Ovary (tissue), 9 donors: ENCODE measurements around the gene SAMHD1. TPM values are rescaled to one million over a fixed set of nuclear protein-coding genes. Genes with fewer than 3 reads are reported as not detected.

ENCODE experiments used
- DNase-seq, 5 donors: peaks; one replicate each; pipeline ENCODE4 v3.0.0-alpha.2; 2019 to 2020
- H3K27ac ChIP-seq, 2 donors: fragments of 200-600 bp; one replicate each; pipeline versions ENCODE4 v1.5.1 to v1.8.0; 2019 to 2022
- H3K27me3 ChIP-seq: fragments of 200-600 bp; one replicate; pipeline ENCODE4 v1.8.0; 2022
- H3K36me3 ChIP-seq: fragments of 200-600 bp; sonication (generic); one replicate; pipeline ENCODE4 v1.5.1; 2019
- H3K4me1 ChIP-seq: one replicate; pipeline ENCODE4 v1.8.1; 2013; ENCODE audit warnings: mild to moderate bottlenecking, moderate library complexity; ENCODE audit not compliant: insufficient read depth
- H3K4me3 ChIP-seq: fragments of 200-600 bp; sonication (generic); one replicate; pipeline ENCODE4 v1.5.1; 2017
- H3K9me3 ChIP-seq, 2 donors: fragments of 200-600 bp in 1 of 2; sonication (generic) in 1 of 2; one replicate each; pipeline versions ENCODE4 v1.5.1 to v1.8.1; 2013 to 2019; ENCODE audit warnings: mild to moderate bottlenecking in 1 of 2, moderate library complexity in 1 of 2
- EP300 ChIP-seq: sonication (generic); formaldehyde crosslinking; IDR thresholded peaks from one replicate; pipeline ENCODE4 v1.6.1; 2017; ENCODE audit warnings: antibody characterized with exemption
- POLR2A ChIP-seq: fragments of 450-650 bp; IDR thresholded peaks from one replicate; pipeline ENCODE4 v1.6.1; 2017; ENCODE audit warnings: antibody characterized with exemption, mild to moderate bottlenecking, moderate library complexity
- WGBS, 3 donors: extraction: QIAGEN DNeasy Blood & Tissue Kit in 1 of 3; methylation state at CpG; one replicate each; pipeline versions ENCODE4 v1.1.5 to v1.1.7; 2013 to 2017; 5-methylcytosine and 5-hydroxymethylcytosine counted together
- intact Hi-C, 4 donors: fragments of 100-400 bp; cut with DNase I; formaldehyde crosslinking; loops; one replicate each; pipeline versions ENCODE4 v1.11.0 to v1.15.1; 2022 to 2023
- polyA plus RNA-seq, 2 donors: library from polyadenylated mRNA; stranded (reverse); fragments of 200-250 nt in 1 of 2; fragments of 350-450 nt in 1 of 2; fragmentation: Illumina TruSeq in 1 of 2; extraction: RNeasy Lipid Tissue Mini Kit (QIAGEN cat#74804) in 1 of 2; gene quantifications; one replicate each; pipeline ENCODE4 v1.2.3, GENCODE V29; 2013 to 2014
- total RNA-seq, 7 donors: library from RNA; depleted of rRNA in 2 of 7; stranded (reverse); fragments of >200 nt in 2 of 7; fragmentation: NEBNext Ultra II Directional in 3 of 7; extraction: Animal tissue kit (Norgen Biotek cat#: 25700) in 3 of 7; gene quantifications; one replicate each; pipeline versions ENCODE4 v1.1.0 to v1.2.4, GENCODE V29; 2016 to 2023
- TF ChIP-seq, protein P1 (sequence below), 3 donors: fragments of 450-650 bp in 2 of 3; fragments of 200-600 bp in 1 of 3; IDR thresholded peaks; one replicate each; pipeline versions ENCODE4 v1.5.1 to v1.8.0; 2016 to 2022; ENCODE audit warnings: antibody characterized with exemption in 3 of 3, mild to moderate bottlenecking in 1 of 3
- donor health status: DM: no; HTN: no; CAD: no; lungs with moderate emphysema.
- donor health status: DM: no; HTN: no; CAD: no.
- donor health status: Bipolar disorder and iron deficiency.
- donor health status: DM: yes; HTN: yes; CAD: no.
- donor health status: DM: no; HTN: no; CAD: no.
- donor health status: DM: yes; HTN: yes; CAD: no.

The SAMHD1 gene
- total and polyA plus RNA-seq, 9 donors, result 25.4 to 184 (median 103) TPM

DNA sequence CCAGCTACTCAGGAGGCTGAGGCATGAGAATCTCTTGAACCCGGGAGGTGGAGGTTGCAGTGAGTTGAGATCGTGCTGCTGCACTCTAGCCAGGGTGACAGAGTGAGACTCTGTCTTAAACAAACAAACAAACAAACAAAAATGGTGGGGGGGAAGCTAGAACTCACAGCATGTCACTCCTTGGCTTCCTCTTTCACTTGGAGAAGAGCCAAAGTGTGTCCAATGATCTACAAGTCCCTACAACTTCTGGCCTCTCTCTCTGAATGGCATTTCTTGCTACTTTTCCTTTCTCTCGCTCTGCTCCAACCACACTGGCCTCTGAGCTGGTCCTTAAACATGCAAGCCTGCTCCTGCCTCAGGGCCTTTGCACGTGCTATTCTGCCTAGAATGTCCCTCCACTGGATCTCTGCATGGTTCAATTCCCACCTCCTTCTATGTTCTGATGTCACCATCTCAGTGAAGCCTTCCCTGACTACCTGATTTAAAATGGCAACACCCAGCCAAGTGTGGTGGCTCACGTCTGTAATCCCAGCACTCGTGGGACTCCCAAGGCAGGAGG, 67.5 kb downstream of the SAMHD1 start:
- Histone ChIP-seq H3K4me1 (no peaks in the 10 kb centered on the region), H3K4me3 (no peak overlapping the region), H3K9me3 (no peaks in the 10 kb centered on the region), H3K27ac (no peak overlapping the region), H3K36me3 (no peaks in the 10 kb centered on the region), H3K27me3 (no peaks in the 10 kb centered on the region)
- 76 to 88% (median 83%) methylated on average over 6 of the region's 6 CpGs for WGBS, 3 donors
- intact Hi-C loops, result loop anchor here in 1 of 4 donors (10.0 kb wide), 1 partner anchor 269 kb away; no protein-coding TSS in a partner anchor
- DNase-seq, result peak in 1 of 5 donors; percentile 3
- TF ChIP-seq POLR2A (no peak), EP300 (no peak)
- TF ChIP-seq, protein P1, sequence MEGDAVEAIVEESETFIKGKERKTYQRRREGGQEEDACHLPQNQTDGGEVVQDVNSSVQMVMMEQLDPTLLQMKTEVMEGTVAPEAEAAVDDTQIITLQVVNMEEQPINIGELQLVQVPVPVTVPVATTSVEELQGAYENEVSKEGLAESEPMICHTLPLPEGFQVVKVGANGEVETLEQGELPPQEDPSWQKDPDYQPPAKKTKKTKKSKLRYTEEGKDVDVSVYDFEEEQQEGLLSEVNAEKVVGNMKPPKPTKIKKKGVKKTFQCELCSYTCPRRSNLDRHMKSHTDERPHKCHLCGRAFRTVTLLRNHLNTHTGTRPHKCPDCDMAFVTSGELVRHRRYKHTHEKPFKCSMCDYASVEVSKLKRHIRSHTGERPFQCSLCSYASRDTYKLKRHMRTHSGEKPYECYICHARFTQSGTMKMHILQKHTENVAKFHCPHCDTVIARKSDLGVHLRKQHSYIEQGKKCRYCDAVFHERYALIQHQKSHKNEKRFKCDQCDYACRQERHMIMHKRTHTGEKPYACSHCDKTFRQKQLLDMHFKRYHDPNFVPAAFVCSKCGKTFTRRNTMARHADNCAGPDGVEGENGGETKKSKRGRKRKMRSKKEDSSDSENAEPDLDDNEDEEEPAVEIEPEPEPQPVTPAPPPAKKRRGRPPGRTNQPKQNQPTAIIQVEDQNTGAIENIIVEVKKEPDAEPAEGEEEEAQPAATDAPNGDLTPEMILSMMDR (IDR thresholded peaks at IDR 0.05), result no peak

DNA sequence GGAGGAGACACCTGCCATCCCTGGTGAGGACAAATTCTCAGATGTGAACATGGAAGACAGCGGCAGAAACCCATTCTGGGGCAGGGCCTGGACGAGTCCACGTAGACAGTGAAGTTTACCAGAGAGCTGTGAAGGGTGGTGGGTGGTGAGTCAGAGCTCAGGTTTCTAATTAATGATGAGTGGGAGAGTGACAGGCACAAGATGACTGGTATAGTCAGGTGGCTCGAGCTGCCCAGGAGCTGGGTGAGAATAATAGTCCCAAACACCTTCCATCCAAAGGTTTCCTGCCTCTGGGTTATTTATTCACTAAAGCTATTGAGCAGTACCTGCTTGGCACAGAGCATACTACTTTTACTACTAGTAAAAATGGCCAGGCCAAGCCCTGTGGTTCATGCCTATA, 69.6 kb downstream of the SAMHD1 start:
- 67 to 69% (median 68%) methylated on average over 4 of the region's 4 CpGs for WGBS, 3 donors
- intact Hi-C loops, result loop anchor here in 1 of 4 donors (10.0 kb wide), 1 partner anchor 267 kb away; no protein-coding TSS in a partner anchor
- H3K9me3 ChIP-seq, result no peaks in the 10 kb centered on the region

DNA sequence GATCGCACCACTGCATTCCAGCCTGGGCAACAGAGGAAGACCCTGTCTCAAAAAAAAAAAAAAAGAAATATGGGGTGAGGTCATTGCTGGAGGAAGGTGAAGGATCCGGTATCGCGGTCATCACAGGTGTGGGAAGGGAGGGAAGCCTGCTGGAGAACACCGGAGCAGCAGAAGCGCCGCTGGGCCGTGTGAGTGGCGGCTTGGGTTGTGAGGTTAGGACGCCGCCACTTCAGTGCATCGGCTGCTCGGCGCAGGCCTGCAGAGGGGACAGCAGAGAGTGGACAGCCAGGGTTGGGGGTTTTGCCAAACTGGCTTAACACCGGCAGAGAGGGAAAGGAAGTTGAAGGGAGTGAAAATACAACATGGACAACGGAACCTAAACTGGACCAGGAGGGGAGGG, 70.2 kb downstream of the SAMHD1 start:
- H3K4me1 ChIP-seq, result no peaks in the 10 kb centered on the region
- WGBS, 3 donors, result 82 to 86% (median 84%) methylated on average over 16 of the region's 16 CpGs
- TF ChIP-seq EP300 (no peak), POLR2A (no peak)
- TF ChIP-seq, protein P1 (IDR thresholded peaks at IDR 0.05), result no peak
- H3K4me3 ChIP-seq, result no peak overlapping the region
- H3K27me3 ChIP-seq, result no peaks in the 10 kb centered on the region
- H3K9me3 ChIP-seq, result no peaks in the 10 kb centered on the region
- H3K36me3 ChIP-seq, result no peaks in the 10 kb centered on the region
- DNase-seq, result peak in 1 of 5 donors; percentile 1
- intact Hi-C loops, result loop anchor here in 1 of 4 donors (10.0 kb wide), 1 partner anchor 267 kb away; no protein-coding TSS in a partner anchor
- H3K27ac ChIP-seq, result no peak overlapping the region

More for the DNA sequence above, 69.6 kb downstream of the SAMHD1 start:
- Histone ChIP-seq H3K4me1 (no peaks in the 10 kb centered on the region), H3K27me3 (no peaks in the 10 kb centered on the region), H3K27ac (no peak overlapping the region), H3K4me3 (no peak overlapping the region), H3K36me3 (no peaks in the 10 kb centered on the region)
- TF ChIP-seq POLR2A (no peak), EP300 (no peak)
- TF ChIP-seq, protein P1 (IDR thresholded peaks at IDR 0.05), result no peak
- no peak for DNase-seq

DNA sequence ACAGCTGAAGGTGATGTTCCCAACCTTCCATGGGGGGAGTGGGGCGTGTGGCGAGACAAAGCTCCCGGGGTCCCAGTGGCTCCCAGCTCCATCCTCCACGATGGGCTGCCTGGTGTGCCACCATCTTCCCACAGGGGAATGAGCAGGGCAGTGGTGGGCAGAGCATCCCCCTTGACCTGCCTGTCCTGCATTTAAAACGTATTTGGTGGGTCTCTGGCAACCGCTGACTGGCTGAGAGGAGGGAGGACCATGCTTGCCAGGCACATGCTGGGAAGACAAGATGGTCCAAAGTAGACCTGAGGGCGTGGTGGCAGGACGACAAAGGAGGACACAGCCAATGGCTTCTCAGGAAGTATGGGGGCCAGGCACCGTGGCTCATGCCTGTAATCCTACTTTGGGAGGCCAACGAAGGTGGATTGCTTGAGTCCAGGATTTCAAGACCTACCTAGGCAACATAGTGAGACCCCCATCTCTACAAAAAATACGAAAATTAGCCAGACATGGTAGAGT, 70.7 kb downstream of the SAMHD1 start:
- DNase-seq, result peak in 1 of 5 donors; percentile 4
- TF ChIP-seq POLR2A (no peak), EP300 (no peak)
- TF ChIP-seq, protein P1 (IDR thresholded peaks at IDR 0.05), result no peak
- intact Hi-C loops, result loop anchor here in 1 of 4 donors (10.0 kb wide), 1 partner anchor 266 kb away; no protein-coding TSS in a partner anchor
- Histone ChIP-seq H3K9me3 (no peaks in the 10 kb centered on the region), H3K36me3 (no peaks in the 10 kb centered on the region), H3K4me3 (no peak overlapping the region), H3K4me1 (no peaks in the 10 kb centered on the region), H3K27me3 (no peaks in the 10 kb centered on the region), H3K27ac (no peak overlapping the region)
- 88 to 90% (median 89%) methylated on average over 11 of the region's 11 CpGs for WGBS, 3 donors
